Measurements from ENCODE around the gene DLX1.
"Not testable (repeated sequence)": the region's sequence is repeated elsewhere in the genome, so short reads cannot be mapped to it uniquely, and the experiment has no call there.

DLX1 gene

GRCh38 chr2:172098650-172099471, 13.6 kb downstream of the DLX1 start:
- DNase-seq (ENCODE audit: low read depth in 2 of 2), result no peak

- DNase-seq (ENCODE audit: low read depth in 2 of 2), result no peak
Measured at GRCh38 chr2:172099472-172100079, 14.3 kb downstream of the DLX1 start.

GRCh38 chr2:172100080-172100934, 15.0 kb downstream of the DLX1 start:
- DNase-seq (ENCODE audit: low read depth in 2 of 2), result no peak

DNA sequence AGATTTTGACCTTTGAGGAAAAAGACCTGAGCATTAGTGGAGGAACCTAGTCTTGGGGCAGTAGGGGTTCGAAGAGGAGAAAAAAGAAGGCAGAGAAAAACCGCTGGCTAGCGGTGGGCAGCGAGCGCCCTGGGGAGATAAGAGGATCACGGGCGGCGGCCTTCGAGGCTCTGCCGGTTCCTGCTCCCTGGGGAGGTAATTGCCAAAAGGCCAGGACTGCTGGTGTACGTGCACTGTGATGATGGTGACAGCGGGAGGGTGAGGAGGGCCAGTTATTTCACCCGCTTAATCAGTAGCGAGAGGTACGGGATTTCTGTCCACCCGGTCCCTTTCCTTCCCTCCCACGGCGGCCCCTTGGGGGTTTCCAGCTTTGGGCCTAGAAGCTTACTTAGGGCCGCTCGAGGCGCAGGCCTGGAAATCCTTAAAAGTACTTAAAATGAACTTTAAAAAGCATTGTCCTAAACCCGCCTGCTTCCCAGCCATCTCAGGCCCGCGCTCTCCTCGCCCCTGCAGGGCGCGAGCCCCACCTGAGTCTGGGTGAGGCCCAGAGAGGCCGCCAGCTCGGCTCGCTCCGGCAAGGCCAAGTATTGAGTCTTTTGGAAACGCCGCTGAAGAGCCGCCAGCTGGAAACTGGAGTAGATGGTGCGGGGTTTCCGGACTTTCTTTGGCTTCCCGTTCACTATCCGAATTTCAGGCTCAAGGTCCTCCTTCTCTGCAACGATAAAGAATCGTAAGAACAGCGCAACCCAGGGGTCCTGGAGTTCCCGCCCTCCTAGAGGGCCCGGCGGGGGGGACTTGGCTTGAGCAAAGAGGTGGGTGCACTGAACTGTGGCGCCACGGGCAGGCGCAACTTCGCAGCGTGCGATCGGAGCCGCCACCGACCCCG, 15.9 kb downstream of the DLX1 start:
- no peak for DNase-seq (ENCODE audit: low read depth in 2 of 2)

- DNase-seq (ENCODE audit: low read depth in 2 of 2), result no peak
Measured at GRCh38 chr2:172101821-172102390, 16.6 kb downstream of the DLX1 start.

- no peak for DNase-seq (ENCODE audit: low read depth in 2 of 2)
Measured at GRCh38 chr2:172102391-172103359, 17.4 kb downstream of the DLX1 start, which contains the start of gene DLX2. Gene DLX2 (minus strand): TSS chr2:172102900. CDS start chr2:172102538, 362 bp downstream.

DNA sequence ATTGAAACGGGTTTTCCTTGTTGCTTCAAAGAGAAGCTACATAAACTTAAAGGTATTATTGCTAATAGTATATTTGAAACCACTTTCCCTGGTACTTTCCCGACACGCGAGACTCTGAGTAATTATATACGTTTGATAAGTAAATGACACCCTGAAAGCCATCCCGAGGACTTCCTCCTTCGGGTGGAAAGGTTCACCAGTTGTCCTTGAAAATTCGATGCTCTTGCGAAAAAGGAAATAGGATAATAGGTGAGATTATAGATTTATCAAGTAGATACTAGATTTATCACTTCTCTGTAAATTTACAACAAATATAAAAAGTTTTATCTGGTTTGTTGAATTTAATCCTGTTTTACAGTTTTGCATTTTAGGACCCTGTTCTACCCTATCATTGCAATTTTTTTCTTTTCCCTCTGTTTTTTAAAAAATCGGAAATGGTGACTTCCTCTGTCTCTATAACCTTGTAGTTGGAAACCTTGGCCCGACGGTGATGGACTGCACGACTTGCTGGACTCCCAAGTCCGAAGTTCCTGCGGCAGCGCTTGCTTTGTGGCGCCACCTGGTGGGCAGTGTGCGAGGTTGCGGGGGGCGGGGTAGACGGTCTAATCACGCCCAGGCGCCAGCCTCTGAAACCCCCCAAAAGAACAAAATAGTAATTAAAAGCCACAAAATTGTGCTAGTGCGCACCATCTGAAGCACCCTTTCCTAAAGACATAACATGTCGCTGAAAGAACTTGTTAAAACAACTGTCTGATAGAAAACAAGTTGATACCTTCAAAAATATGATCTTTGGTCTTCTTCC, 18.4 kb downstream of the DLX1 start:
- DNase-seq (ENCODE audit: low read depth in 2 of 2), result peak in 1 of 2 donors; percentile 52

DNA sequence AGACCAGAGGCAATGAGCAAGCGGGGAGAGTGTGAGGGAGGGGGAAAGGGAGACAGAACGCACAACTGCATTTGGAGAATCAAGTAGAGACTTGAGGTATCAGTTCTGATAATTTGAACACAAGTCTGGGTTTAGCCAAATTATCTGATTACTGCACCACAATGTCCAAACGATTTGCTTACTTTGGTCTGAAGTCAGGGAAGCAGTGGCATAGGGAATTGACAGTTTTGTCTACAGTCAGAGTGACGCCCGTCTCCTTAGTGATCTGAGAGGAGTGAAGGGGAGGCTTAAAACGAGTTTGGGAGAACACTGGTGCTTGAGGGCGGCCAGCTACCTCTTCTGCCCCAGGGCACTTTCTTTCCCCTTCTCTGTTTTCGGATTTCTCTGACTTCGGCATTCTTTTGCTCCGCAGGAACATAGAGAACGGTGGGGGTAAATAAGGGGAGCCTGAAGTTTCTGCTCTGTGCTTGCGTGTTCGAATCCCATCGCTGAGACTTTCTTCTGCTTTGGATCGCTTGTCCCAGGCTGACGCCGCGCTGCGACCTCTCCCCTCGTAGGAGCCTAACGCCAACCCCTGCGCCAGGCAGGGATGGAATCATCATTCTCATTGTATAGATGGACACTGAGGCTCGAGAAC, 20.3 kb downstream of the DLX1 start:
- DNase-seq (ENCODE audit: low read depth in 2 of 2), result no peak

- DNase-seq (ENCODE audit: low read depth in 2 of 2), result no peak
Measured at GRCh38 chr2:172106108-172106961, 21.0 kb downstream of the DLX1 start.

DNA sequence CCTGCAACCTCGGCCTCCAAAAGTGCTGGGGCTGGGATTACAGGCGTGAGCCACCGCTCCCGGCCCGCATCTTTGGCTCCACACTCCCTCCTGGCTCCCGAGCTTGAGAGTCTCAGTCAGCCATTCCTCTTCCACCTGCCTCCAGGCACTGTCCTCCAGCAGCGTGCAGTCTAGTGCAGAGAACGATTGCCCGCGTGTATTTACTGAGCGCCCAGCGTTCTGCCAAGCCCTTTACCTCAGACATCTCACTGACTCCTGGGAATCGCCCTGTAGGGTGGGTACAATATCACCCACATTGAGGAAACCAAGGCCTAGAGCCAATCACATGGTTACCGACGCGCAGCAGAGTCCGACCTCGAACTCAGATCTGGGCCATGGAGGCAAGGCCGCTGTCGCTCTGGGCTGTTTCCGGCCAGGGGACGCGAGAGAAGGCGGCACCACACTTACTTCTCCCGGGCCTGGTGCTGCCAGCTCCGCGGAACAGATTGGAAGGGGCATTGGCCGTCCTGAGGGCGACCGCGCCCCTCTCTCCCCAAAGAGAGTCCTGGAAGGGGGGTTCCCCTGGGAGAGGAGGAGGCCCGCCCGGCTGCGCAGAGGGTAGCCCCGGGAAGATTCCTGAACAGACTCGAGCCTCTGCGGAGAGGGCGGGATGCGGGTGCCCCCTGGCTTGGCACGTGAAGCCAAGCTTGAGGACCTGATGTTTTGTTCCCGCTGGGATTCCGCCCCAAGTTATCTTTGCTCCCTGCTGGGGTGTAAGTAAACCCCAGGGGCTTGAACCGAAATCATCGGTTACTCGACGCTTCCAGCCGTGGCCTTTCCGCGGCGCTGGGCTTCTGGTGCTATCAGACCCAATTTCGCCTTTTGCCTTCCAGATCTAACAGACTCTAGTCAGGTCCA, 22.6 kb downstream of the DLX1 start:
- DNase-seq (ENCODE audit: low read depth in 2 of 2), result no peak

GRCh38 chr2:172108587-172108930, 23.3 kb downstream of the DLX1 start:
- DNase-seq (ENCODE audit: low read depth in 2 of 2), result no peak

GRCh38 chr2:172109256-172109987, 24.1 kb downstream of the DLX1 start:
- no peak for DNase-seq (ENCODE audit: low read depth in 2 of 2)

DNA sequence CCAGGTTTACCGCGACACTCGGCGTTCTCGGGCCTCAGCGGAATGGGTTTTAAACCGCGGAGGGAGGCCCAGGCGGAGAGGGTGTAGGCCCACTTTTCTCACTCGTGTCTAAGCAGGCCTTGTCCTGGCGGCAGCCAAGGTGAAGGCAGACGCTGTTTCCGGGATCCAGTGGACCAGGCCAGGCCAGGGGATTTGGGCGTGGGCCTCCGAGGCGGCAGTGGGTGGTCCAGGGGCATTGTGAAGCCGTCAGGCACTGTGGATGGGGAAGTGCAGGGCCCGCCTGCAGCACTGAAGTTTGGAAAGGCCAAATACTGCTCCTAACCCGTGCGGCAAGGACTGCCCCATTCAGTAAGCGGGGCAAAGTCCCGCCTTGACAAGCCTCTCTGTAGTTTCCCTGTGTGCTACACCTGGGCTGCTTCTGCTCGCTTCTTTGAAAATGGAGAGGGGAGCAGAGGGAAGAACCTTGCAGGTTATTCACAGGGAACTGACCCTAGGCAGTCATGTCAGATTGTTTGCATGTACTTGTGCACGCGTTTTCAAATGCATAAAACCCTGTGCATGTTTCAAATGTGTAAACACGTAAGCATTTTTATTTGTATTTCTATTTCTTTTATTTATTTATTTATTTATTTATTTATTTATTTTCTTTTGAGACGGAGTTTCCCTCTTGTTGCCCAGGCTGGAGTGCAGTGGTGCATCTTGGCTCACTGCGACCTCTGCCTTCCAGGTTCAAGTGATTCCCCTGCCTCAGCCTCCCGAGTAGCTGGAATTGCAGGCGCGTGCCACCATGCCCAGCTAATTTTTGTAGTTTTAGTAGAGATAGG, 24.9 kb downstream of the DLX1 start:
- no peak for DNase-seq (ENCODE audit: low read depth in 2 of 2)

GRCh38 chr2:172113617-172114016, 28.3 kb downstream of the DLX1 start:
- no peak for DNase-seq (ENCODE audit: low read depth in 2 of 2)

DNA sequence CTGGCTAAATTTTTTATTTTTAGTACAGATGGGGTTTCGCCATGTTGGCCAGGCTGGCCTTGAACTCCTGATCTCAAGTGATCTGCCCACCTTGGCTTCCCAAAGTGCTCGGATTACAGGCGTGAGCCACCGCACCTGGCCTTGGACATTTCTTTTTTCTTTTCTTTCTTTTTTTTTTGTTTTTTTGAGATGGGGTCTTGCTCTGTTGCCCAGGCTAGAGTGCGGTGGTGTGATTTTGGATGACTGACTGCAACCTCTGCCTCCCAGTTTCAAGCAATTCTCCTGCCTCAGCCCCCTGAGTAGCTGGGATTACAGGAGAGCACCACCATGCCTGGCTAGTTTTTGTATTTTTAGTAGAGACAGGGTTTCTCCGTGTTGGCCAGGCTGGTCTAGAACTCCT, 28.9 kb downstream of the DLX1 start:
- DNase-seq (ENCODE audit: low read depth in 2 of 2), result not testable (repeated sequence)

All from stimulated activated CD4-positive, alpha-beta T cell treated with anti-CD3 and anti-CD28 coated beads, Interleukin-1b, Interleukin-23, amount 100 ng/mL, for 1 hour (primary cell).